PFSK-1 (cell line): Measurements from ENCODE around the gene PSEN1.

Experiments
- FOXP2 ChIP-seq: optimal IDR thresholded peaks from 2 replicates; pipeline ENCODE3; 2011; ENCODE audit warnings: borderline replicate concordance, control low read depth, inconsistent platforms; ENCODE audit not compliant: insufficient read depth; ENCODE audit errors: extremely low read length, extremely low read depth
- POLR2AphosphoS5 ChIP-seq: IDR thresholded peaks from 2 replicates; pipeline ENCODE4 v1.6.1; 2012; ENCODE audit warnings: low read depth, mild to moderate bottlenecking, control low read depth, low read length, moderate library complexity
- REST ChIP-seq, 2 experiments: IDR thresholded peaks; 2 replicates each; pipeline versions ENCODE4 v1.6.1 to v1.8.0; 2011 to 2012; ENCODE audit warnings: low read depth in 2 of 2, low read length in 2 of 2, control low read depth in 1 of 2, inconsistent platforms in 1 of 2, mild to moderate bottlenecking in 1 of 2, moderate library complexity in 1 of 2; ENCODE audit not compliant: insufficient read depth in 1 of 2
- SIN3A ChIP-seq: IDR thresholded peaks from 2 replicates; pipeline ENCODE4 v1.6.1; 2012; ENCODE audit warnings: mild to moderate bottlenecking, low read length, moderate library complexity, borderline replicate concordance; ENCODE audit not compliant: insufficient read depth
- TAF1 ChIP-seq: IDR thresholded peaks from 2 replicates; pipeline ENCODE4 v1.6.1; 2012; ENCODE audit warnings: low read length, control low read depth, borderline replicate concordance; ENCODE audit not compliant: insufficient read depth

The PSEN1 gene

GRCh38 chr14:73239393-73240241 is 103.3 kb downstream of the PSEN1 start:
- TF ChIP-seq FOXP2: no peak

- TF ChIP-seq REST (IDR thresholded peaks at IDR 0.05; ENCODE audit: insufficient read depth in 1 of 2, low read depth in 2 of 2, low read length in 2 of 2) (no peak), FOXP2 (no peak), TAF1 (no peak), POLR2AphosphoS5 (no peak), SIN3A (no peak)
Observed at GRCh38 chr14:73240816-73241480, 104.6 kb downstream of the PSEN1 start.

GRCh38 chr14:73241481-73242165 is 105.3 kb downstream of the PSEN1 start:
- TF ChIP-seq REST (IDR thresholded peaks at IDR 0.05; ENCODE audit: insufficient read depth in 1 of 2, low read depth in 2 of 2, low read length in 2 of 2) (no peak), TAF1 (no peak), POLR2AphosphoS5 (no peak), SIN3A (no peak), FOXP2 (no peak)

- TF ChIP-seq TAF1 (no peak), POLR2AphosphoS5 (no peak), FOXP2 (no peak), SIN3A (no peak), REST (IDR thresholded peaks at IDR 0.05; ENCODE audit: insufficient read depth in 1 of 2, low read depth in 2 of 2, low read length in 2 of 2) (no peak)
Observed at GRCh38 chr14:73242357-73242901, 106.1 kb downstream of the PSEN1 start.

- TF ChIP-seq REST (IDR thresholded peaks at IDR 0.05; ENCODE audit: insufficient read depth in 1 of 2, low read depth in 2 of 2, low read length in 2 of 2) (no peak), POLR2AphosphoS5 (no peak), FOXP2 (no peak), SIN3A (no peak), TAF1 (no peak)
Observed at GRCh38 chr14:73243341-73243740, 107.0 kb downstream of the PSEN1 start.
